ENCODE data around the gene ZBTB16. TPM values are rescaled to one million over a fixed set of nuclear protein-coding genes. Genes with fewer than 3 reads are reported as not detected.

Gene ZBTB16
- total and polyA plus RNA-seq, 2 experiments from 2014 or later = 0.29 to 1.4 TPM

- no peak overlapping the region for H3K4me2 ChIP-seq
- H2AFZ ChIP-seq = no peak overlapping the region
- H3K4me3 ChIP-seq = no peak overlapping the region
- no peaks in the 10 kb centered on the region for H3K79me2 ChIP-seq (replicated peaks; ENCODE audit: insufficient read depth)
- H4K20me1 ChIP-seq (replicated peaks; ENCODE audit: insufficient read depth) = no peaks in the 10 kb centered on the region
- no peak overlapping the region for H3K27ac Mint-ChIP-seq
- H3K4me3 Mint-ChIP-seq = no peak overlapping the region
- H3K36me3 ChIP-seq (ENCODE audit: insufficient read depth) = no peaks in the 10 kb centered on the region
- no peaks in the 10 kb centered on the region for H3K9me3 Mint-ChIP-seq
- no peaks in the 10 kb centered on the region; the same call in 2 of the 3 replicates for H3K4me1 Mint-ChIP-seq
- no peaks in the 10 kb centered on the region for H3K4me1 ChIP-seq (ENCODE audit: insufficient read depth)
- no peaks in the 10 kb centered on the region for H3K36me3 Mint-ChIP-seq (ENCODE audit: low read depth)
- TF ChIP-seq STAT1 (IDR thresholded peaks at IDR 0.05; ENCODE audit: unreplicated experiment) = no peak
- no peak for TF ChIP-seq CTCF (conservative IDR thresholded peaks at IDR 0.05; ENCODE audit: low read depth in 2 of 2)
- no peak for TF ChIP-seq REST (IDR thresholded peaks at IDR 0.05; ENCODE audit: unreplicated experiment)
- TF ChIP-seq NANOG (IDR thresholded peaks at IDR 0.05; ENCODE audit: borderline replicate concordance) = no peak
- TF ChIP-seq JUNB (IDR thresholded peaks at IDR 0.05; ENCODE audit: unreplicated experiment) = no peak
- no peak for TF ChIP-seq EZH2phosphoT487 (IDR thresholded peaks at IDR 0.05; ENCODE audit: unreplicated experiment)
- TF ChIP-seq CREB1 (CRISPR knock-in tag; IDR thresholded peaks at IDR 0.05; ENCODE audit: low read depth) = no peak
- no peak for TF ChIP-seq ZNF331 (CRISPR knock-in tag; IDR thresholded peaks at IDR 0.05; ENCODE audit: low read depth)
- no peak for TF ChIP-seq ZNF462 (CRISPR knock-in tag; IDR thresholded peaks at IDR 0.05)
- TF ChIP-seq ZNF114 (CRISPR knock-in tag; IDR thresholded peaks at IDR 0.05) = no peak
- no peak for TF ChIP-seq POLR2AphosphoS5 (IDR thresholded peaks at IDR 0.05; ENCODE audit: low read depth)
- H3K27ac ChIP-seq (ENCODE audit: low read depth) = no peak overlapping the region
- no peaks in the 10 kb centered on the region for H3K27me3 Mint-ChIP-seq (ENCODE audit: insufficient read depth, low read depth, poor library complexity)
- peaks cover 23% of the 10 kb centered on the region for H3K9me2 ChIP-seq (ENCODE audit: insufficient read depth)
- H3K27me3 ChIP-seq (ENCODE audit: insufficient read depth) = no peaks in the 10 kb centered on the region
- ATAC-seq (no peak), DNase-seq (ENCODE audit: low spot score) (no peak)
- H3F3A ChIP-seq (replicated peaks; ENCODE audit: low read depth) = no peaks in the 10 kb centered on the region
Measured at GRCh38 chr11:114150671-114151070, 91.2 kb downstream of the ZBTB16 start.

Data from GM23338 (cell line).